ENCODE measurements around the gene USP34.

- TF ChIP-seq ZNF274 (IDR thresholded peaks at IDR 0.05; ENCODE audit: low read depth, low read length) (no peak), ELF1 (IDR thresholded peaks at IDR 0.05; ENCODE audit: borderline replicate concordance, low read depth) (no peak), POLR2A (IDR thresholded peaks at IDR 0.05; ENCODE audit: borderline replicate concordance, extremely low read depth, insufficient read depth, insufficient read length) (no peak), ATF3 (IDR thresholded peaks at IDR 0.05) (no peak), CTCF (IDR thresholded peaks at IDR 0.05 in 2 of 3, conservative IDR thresholded peaks at IDR 0.05 in 1 of 3; ENCODE audit: borderline replicate concordance in 1 of 3, insufficient read depth in 1 of 3, low read depth in 2 of 3, low read length in 2 of 3) (no peak), CEBPB (IDR thresholded peaks at IDR 0.05; ENCODE audit: low read depth) (no peak), MAX (IDR thresholded peaks at IDR 0.05) (no peak)
Observed at GRCh38 chr2:61161888-61162287, 309.0 kb downstream of the USP34 start, which contains the start of gene C2orf74.

All from HCT116 (cell line).